ENCODE results near the gene GC. TPM values are rescaled to one million over a fixed set of nuclear protein-coding genes. Genes with fewer than 3 reads are reported as not detected.

The GC gene
- total RNA-seq: not detected in 2 replicates

- FAIRE-seq (no peak), DNase-seq (ENCODE audit: low read depth) (no peak)
- no peak for TF ChIP-seq CTCF (IDR thresholded peaks at IDR 0.05; ENCODE audit: insufficient read depth, low read length, severe bottlenecking)
- Histone ChIP-seq H3K4me3 (ENCODE audit: low read depth, low read length) (no peak within 1 kb of the TSS), H3K36me3 (ENCODE audit: control insufficient read depth, insufficient read depth, low read length) (no peaks in the 10 kb centered on the region), H3K27me3 (ENCODE audit: control insufficient read depth, insufficient read depth, low read length) (no peaks in the 10 kb centered on the region)
Measured at GRCh38 chr4:71783972-71784371, at the start of gene GC. GC (minus strand) TSS chr4:71784079; CDS start chr4:71784018, 61 bp downstream.

- DNase-seq (ENCODE audit: low read depth): peak; percentile 4
- no peaks in the 10 kb centered on the region for H3K27me3 ChIP-seq (ENCODE audit: control insufficient read depth, insufficient read depth, low read length)
- no peak for TF ChIP-seq CTCF (IDR thresholded peaks at IDR 0.05; ENCODE audit: insufficient read depth, low read length, severe bottlenecking)
- H3K36me3 ChIP-seq (ENCODE audit: control insufficient read depth, insufficient read depth, low read length): no peaks in the 10 kb centered on the region
- FAIRE-seq: no peak
- no peak overlapping the region for H3K4me3 ChIP-seq (ENCODE audit: low read depth, low read length)
Measured at GRCh38 chr4:71833232-71833900, 49.5 kb upstream of the GC start.

- FAIRE-seq (no peak), DNase-seq (ENCODE audit: low read depth) (no peak)
- Histone ChIP-seq H3K36me3 (ENCODE audit: control insufficient read depth, insufficient read depth, low read length) (no peaks in the 10 kb centered on the region), H3K4me3 (ENCODE audit: low read depth, low read length) (no peak overlapping the region), H3K27me3 (ENCODE audit: control insufficient read depth, insufficient read depth, low read length) (no peaks in the 10 kb centered on the region)
- no peak for TF ChIP-seq CTCF (IDR thresholded peaks at IDR 0.05; ENCODE audit: insufficient read depth, low read length, severe bottlenecking)
Measured at GRCh38 chr4:71832049-71832448, 48.2 kb upstream of the GC start.

- Histone ChIP-seq H3K4me3 (ENCODE audit: low read depth, low read length) (no peak overlapping the region), H3K27me3 (ENCODE audit: control insufficient read depth, insufficient read depth, low read length) (no peaks in the 10 kb centered on the region), H3K36me3 (ENCODE audit: control insufficient read depth, insufficient read depth, low read length) (no peaks in the 10 kb centered on the region)
- no peak for TF ChIP-seq CTCF (IDR thresholded peaks at IDR 0.05; ENCODE audit: insufficient read depth, low read length, severe bottlenecking)
- FAIRE-seq (no peak), DNase-seq (ENCODE audit: low read depth) (no peak)
Measured at GRCh38 chr4:71830497-71831190, 46.8 kb upstream of the GC start.

GRCh38 chr4:71828470-71828869 lies 44.6 kb upstream of the GC start:
- TF ChIP-seq CTCF (IDR thresholded peaks at IDR 0.05; ENCODE audit: insufficient read depth, low read length, severe bottlenecking): no peak
- Histone ChIP-seq H3K27me3 (ENCODE audit: control insufficient read depth, insufficient read depth, low read length) (no peaks in the 10 kb centered on the region), H3K4me3 (ENCODE audit: low read depth, low read length) (no peak overlapping the region), H3K36me3 (ENCODE audit: control insufficient read depth, insufficient read depth, low read length) (no peaks in the 10 kb centered on the region)
- no peak for FAIRE-seq
- no peak for DNase-seq (ENCODE audit: low read depth)
